Prostate gland (tissue), 2 donors: ENCODE data around the gene NCF4.

Source experiments
- POLR2A ChIP-seq: fragments of 450-650 bp; IDR thresholded peaks from one replicate; pipeline ENCODE4 v1.6.1; 2016; ENCODE audit warnings: antibody characterized with exemption, mild to moderate bottlenecking
- TF ChIP-seq, protein P1 (sequence below), 4 experiments: fragments of 200-600 bp in 2 of 4; fragments of 450-650 bp in 2 of 4; sonication (generic) in 2 of 4; IDR thresholded peaks; 1 replicate in 3 of 4; 2 replicates in 1 of 4; pipeline ENCODE4 v1.5.1; 2016 to 2019; ENCODE audit warnings: antibody characterized with exemption in 4 of 4, mild to moderate bottlenecking in 2 of 4, moderate library complexity in 2 of 4

GRCh38 chr22:36863281-36863680 lies 2.5 kb downstream of the NCF4 start:
- TF ChIP-seq, protein P1, sequence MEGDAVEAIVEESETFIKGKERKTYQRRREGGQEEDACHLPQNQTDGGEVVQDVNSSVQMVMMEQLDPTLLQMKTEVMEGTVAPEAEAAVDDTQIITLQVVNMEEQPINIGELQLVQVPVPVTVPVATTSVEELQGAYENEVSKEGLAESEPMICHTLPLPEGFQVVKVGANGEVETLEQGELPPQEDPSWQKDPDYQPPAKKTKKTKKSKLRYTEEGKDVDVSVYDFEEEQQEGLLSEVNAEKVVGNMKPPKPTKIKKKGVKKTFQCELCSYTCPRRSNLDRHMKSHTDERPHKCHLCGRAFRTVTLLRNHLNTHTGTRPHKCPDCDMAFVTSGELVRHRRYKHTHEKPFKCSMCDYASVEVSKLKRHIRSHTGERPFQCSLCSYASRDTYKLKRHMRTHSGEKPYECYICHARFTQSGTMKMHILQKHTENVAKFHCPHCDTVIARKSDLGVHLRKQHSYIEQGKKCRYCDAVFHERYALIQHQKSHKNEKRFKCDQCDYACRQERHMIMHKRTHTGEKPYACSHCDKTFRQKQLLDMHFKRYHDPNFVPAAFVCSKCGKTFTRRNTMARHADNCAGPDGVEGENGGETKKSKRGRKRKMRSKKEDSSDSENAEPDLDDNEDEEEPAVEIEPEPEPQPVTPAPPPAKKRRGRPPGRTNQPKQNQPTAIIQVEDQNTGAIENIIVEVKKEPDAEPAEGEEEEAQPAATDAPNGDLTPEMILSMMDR (IDR thresholded peaks at IDR 0.05), result no peak
- no peak for TF ChIP-seq POLR2A
